Measurements from ENCODE around the gene CBX4.
A peak's percentile ranks its signal among the peaks of the same experiment; 100 is the strongest.

Gene CBX4

GRCh38 chr17:79814974-79815835, 24.0 kb downstream of the CBX4 start:
- no peak for FAIRE-seq

GRCh38 chr17:79814127-79814973, 24.9 kb downstream of the CBX4 start:
- no peak for DNase-seq (ENCODE audit: insufficient read length, low spot score)
- TF ChIP-seq PAX5 (IDR thresholded peaks at IDR 0.05; ENCODE audit: insufficient read depth, low read length, severe bottlenecking) = no peak
- TF ChIP-seq TAF1 (IDR thresholded peaks at IDR 0.05; ENCODE audit: low read depth, low read length) = no peak
- TF ChIP-seq POU2F2 (IDR thresholded peaks at IDR 0.05; ENCODE audit: low read depth, low read length) = no peak
- no peak for TF ChIP-seq POLR2AphosphoS5 (IDR thresholded peaks at IDR 0.05; ENCODE audit: low read depth, low read length)
- no peak for TF ChIP-seq POLR2A (IDR thresholded peaks at IDR 0.05; ENCODE audit: low read depth, low read length)
- no peak for TF ChIP-seq SPI1 (IDR thresholded peaks at IDR 0.05; ENCODE audit: low read depth, low read length)
- FAIRE-seq = no peak

More at GRCh38 chr17:79814974-79815835, 24.0 kb downstream of the CBX4 start:
- TF ChIP-seq TAF1 (IDR thresholded peaks at IDR 0.05; ENCODE audit: low read depth, low read length) (no peak), PAX5 (IDR thresholded peaks at IDR 0.05; ENCODE audit: insufficient read depth, low read length, severe bottlenecking) (no peak), POLR2A (IDR thresholded peaks at IDR 0.05; ENCODE audit: low read depth, low read length) (no peak), POLR2AphosphoS5 (IDR thresholded peaks at IDR 0.05; ENCODE audit: low read depth, low read length) (no peak), SPI1 (IDR thresholded peaks at IDR 0.05; ENCODE audit: low read depth, low read length) (no peak), POU2F2 (IDR thresholded peaks at IDR 0.05; ENCODE audit: low read depth, low read length) (no peak)
- DNase-seq (ENCODE audit: insufficient read length, low spot score) = no peak

- FAIRE-seq = no peak
- no peak for TF ChIP-seq POLR2AphosphoS5 (IDR thresholded peaks at IDR 0.05; ENCODE audit: low read depth, low read length)
- TF ChIP-seq POLR2A (IDR thresholded peaks at IDR 0.05; ENCODE audit: low read depth, low read length) = no peak
- no peak for TF ChIP-seq SPI1 (IDR thresholded peaks at IDR 0.05; ENCODE audit: low read depth, low read length)
- TF ChIP-seq TAF1 (IDR thresholded peaks at IDR 0.05; ENCODE audit: low read depth, low read length) = no peak
- no peak for TF ChIP-seq POU2F2 (IDR thresholded peaks at IDR 0.05; ENCODE audit: low read depth, low read length)
- TF ChIP-seq PAX5 (IDR thresholded peaks at IDR 0.05; ENCODE audit: insufficient read depth, low read length, severe bottlenecking) = no peak
- DNase-seq (ENCODE audit: insufficient read length, low spot score) = no peak
Measured at GRCh38 chr17:79813297-79814126, 25.7 kb downstream of the CBX4 start.

GRCh38 chr17:79812353-79813258, 26.6 kb downstream of the CBX4 start:
- no peak for TF ChIP-seq POLR2A (IDR thresholded peaks at IDR 0.05; ENCODE audit: low read depth, low read length)
- TF ChIP-seq POLR2AphosphoS5 (IDR thresholded peaks at IDR 0.05; ENCODE audit: low read depth, low read length) = no peak
- no peak for TF ChIP-seq TAF1 (IDR thresholded peaks at IDR 0.05; ENCODE audit: low read depth, low read length)
- no peak for TF ChIP-seq PAX5 (IDR thresholded peaks at IDR 0.05; ENCODE audit: insufficient read depth, low read length, severe bottlenecking)
- TF ChIP-seq SPI1 (IDR thresholded peaks at IDR 0.05; ENCODE audit: low read depth, low read length) = no peak
- no peak for TF ChIP-seq POU2F2 (IDR thresholded peaks at IDR 0.05; ENCODE audit: low read depth, low read length)
- DNase-seq (ENCODE audit: insufficient read length, low spot score) (no peak), FAIRE-seq (no peak)

- no peak for DNase-seq (ENCODE audit: insufficient read length, low spot score)
- no peak for TF ChIP-seq POLR2AphosphoS5 (IDR thresholded peaks at IDR 0.05; ENCODE audit: low read depth, low read length)
- no peak for TF ChIP-seq POLR2A (IDR thresholded peaks at IDR 0.05; ENCODE audit: low read depth, low read length)
- no peak for TF ChIP-seq POU2F2 (IDR thresholded peaks at IDR 0.05; ENCODE audit: low read depth, low read length)
- TF ChIP-seq SPI1 (IDR thresholded peaks at IDR 0.05; ENCODE audit: low read depth, low read length) = no peak
- no peak for TF ChIP-seq TAF1 (IDR thresholded peaks at IDR 0.05; ENCODE audit: low read depth, low read length)
- no peak for TF ChIP-seq PAX5 (IDR thresholded peaks at IDR 0.05; ENCODE audit: insufficient read depth, low read length, severe bottlenecking)
- no peak for FAIRE-seq
Measured at GRCh38 chr17:79811868-79812352, 27.3 kb downstream of the CBX4 start.

DNA sequence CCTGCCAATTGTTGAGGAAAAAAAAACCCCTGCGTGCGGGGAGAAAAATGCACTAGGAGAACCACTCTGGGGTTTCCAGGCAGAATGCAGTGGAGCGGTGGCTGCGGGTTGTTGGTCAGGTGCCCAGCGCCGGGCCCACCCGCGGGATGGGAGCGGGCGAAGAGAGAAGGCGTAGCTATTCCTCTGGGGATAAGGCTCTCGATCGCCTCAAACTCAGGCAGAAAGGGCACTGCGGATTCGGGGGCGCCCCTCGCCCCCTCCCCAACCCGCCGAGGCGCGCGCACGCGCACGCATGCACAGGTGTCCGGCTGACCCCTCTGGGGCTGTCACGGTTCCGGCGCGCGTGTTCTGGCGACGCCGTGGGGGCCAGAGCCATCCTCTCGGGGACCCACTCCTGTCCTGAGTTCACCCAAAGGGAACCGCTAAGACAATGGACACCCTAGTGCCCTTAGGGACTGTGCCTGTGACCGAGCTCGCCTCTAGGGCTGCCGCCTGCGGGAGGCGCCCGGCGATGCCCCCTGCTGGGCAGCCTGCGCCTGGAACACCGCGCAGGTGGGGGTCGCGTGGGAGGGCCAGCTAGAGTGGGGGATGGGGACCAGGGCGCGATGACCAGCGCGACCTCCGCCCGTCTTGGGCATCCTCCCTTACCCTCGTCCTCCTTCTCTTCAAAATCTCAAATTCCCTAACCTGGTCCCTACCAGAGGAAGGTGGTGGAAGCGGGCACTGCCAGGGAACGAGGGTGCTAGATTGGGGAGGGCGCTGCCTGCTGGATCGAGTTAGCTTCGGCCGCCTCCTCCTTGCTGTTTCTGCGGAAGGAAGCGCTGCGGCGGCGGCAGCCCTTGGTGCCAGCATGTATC, 28.0 kb downstream of the CBX4 start:
- DNase-seq (ENCODE audit: insufficient read length, low spot score) = no peak
- TF ChIP-seq POU2F2 (IDR thresholded peaks at IDR 0.05; ENCODE audit: low read depth, low read length) = no peak
- TF ChIP-seq POLR2A (IDR thresholded peaks at IDR 0.05; ENCODE audit: low read depth, low read length) = no peak
- TF ChIP-seq SPI1 (IDR thresholded peaks at IDR 0.05; ENCODE audit: low read depth, low read length) = no peak
- TF ChIP-seq TAF1 (IDR thresholded peaks at IDR 0.05; ENCODE audit: low read depth, low read length) = no peak
- no peak for TF ChIP-seq PAX5 (IDR thresholded peaks at IDR 0.05; ENCODE audit: insufficient read depth, low read length, severe bottlenecking)
- no peak for TF ChIP-seq POLR2AphosphoS5 (IDR thresholded peaks at IDR 0.05; ENCODE audit: low read depth, low read length)
- FAIRE-seq = peak; percentile 82

Measured in GM12891 (cell line).